GM23338 (cell line): ENCODE results near the gene S100A11. TPM values are rescaled to one million over a fixed set of nuclear protein-coding genes. Genes with fewer than 3 reads are reported as not detected.

Experiments
- ATAC-seq: fragments of 200-7000 bp; cut with Tn5 transposase; 3 replicates; pipeline ENCODE4 v1.9.1; 2020
- DNase-seq: peaks from one replicate; pipeline ENCODE4 v3.0.0-alpha.2; 2015; ENCODE audit warnings: low spot score
- H2AFZ ChIP-seq: fragments of 200-600 bp; sonication (generic); 2 replicates; pipeline ENCODE4 v1.8.0; 2016; ENCODE audit warnings: antibody characterized with exemption, mild to moderate bottlenecking, moderate library complexity
- H3F3A ChIP-seq: fragments of 200-600 bp; sonication (generic); replicated peaks from 2 replicates; pipeline ENCODE4 v1.8.0; 2017; ENCODE audit warnings: antibody characterized with exemption, mixed run types, low read depth
- H3K27ac ChIP-seq: fragments of 200-600 bp; sonication (generic); 2 replicates; pipeline ENCODE4 v1.6.1; 2016; ENCODE audit warnings: low read depth
- H3K27me3 ChIP-seq: fragments of 200-600 bp; sonication (generic); 2 replicates; pipeline ENCODE4 v1.8.0; 2016; ENCODE audit warnings: mild to moderate bottlenecking, mixed run types, moderate library complexity; ENCODE audit not compliant: insufficient read depth
- H3K36me3 ChIP-seq: fragments of 200-600 bp; sonication (generic); 2 replicates; pipeline ENCODE4 v1.8.0; 2016; ENCODE audit warnings: mild to moderate bottlenecking; ENCODE audit not compliant: insufficient read depth
- H3K4me1 ChIP-seq: fragments of 200-600 bp; sonication (generic); 2 replicates; pipeline ENCODE4 v1.8.0; 2016; ENCODE audit warnings: mild to moderate bottlenecking, moderate library complexity; ENCODE audit not compliant: insufficient read depth
- H3K4me2 ChIP-seq: fragments of 200-600 bp; sonication (generic); 2 replicates; pipeline ENCODE4 v1.7.1; 2017; ENCODE audit warnings: mixed run types
- H3K4me3 ChIP-seq: fragments of 200-600 bp; sonication (generic); 2 replicates; pipeline ENCODE4 v1.6.1; 2016; ENCODE audit warnings: mixed run types
- H3K79me2 ChIP-seq: fragments of 200-600 bp; sonication (generic); replicated peaks from 2 replicates; pipeline ENCODE4 v1.8.0; 2017; ENCODE audit warnings: mild to moderate bottlenecking; ENCODE audit not compliant: insufficient read depth
- H3K9me2 ChIP-seq: fragments of 200-600 bp; sonication (generic); 2 replicates; pipeline ENCODE4 v1.8.0; 2017; ENCODE audit not compliant: insufficient read depth
- H4K20me1 ChIP-seq: fragments of 200-600 bp; sonication (generic); replicated peaks from 2 replicates; pipeline ENCODE4 v1.8.0; 2017; ENCODE audit warnings: mild to moderate bottlenecking; ENCODE audit not compliant: insufficient read depth
- H3K27ac Mint-ChIP-seq: 2 replicates; pipeline ENCODE4 v1.8.0; 2020; ENCODE audit warnings: inconsistent platforms, mild to moderate bottlenecking, moderate library complexity, mixed read lengths
- H3K27me3 Mint-ChIP-seq: 3 replicates; pipeline ENCODE4 v1.8.0; 2022; ENCODE audit warnings: low read depth, mild to moderate bottlenecking, moderate library complexity, mixed read lengths, inconsistent platforms; ENCODE audit not compliant: insufficient read depth, poor library complexity
- H3K36me3 Mint-ChIP-seq: 3 replicates; pipeline ENCODE4 v1.8.0; 2021; ENCODE audit warnings: low read depth, mild to moderate bottlenecking, inconsistent platforms, moderate library complexity, mixed read lengths
- H3K4me1 Mint-ChIP-seq: 3 replicates; pipeline ENCODE4 v1.8.0; 2020; ENCODE audit warnings: mild to moderate bottlenecking, inconsistent platforms, mixed read lengths
- H3K4me3 Mint-ChIP-seq: 3 replicates; pipeline ENCODE4 v1.8.0; 2021; ENCODE audit warnings: moderate library complexity, mild to moderate bottlenecking, inconsistent platforms, mixed read lengths
- H3K9me3 Mint-ChIP-seq: 3 replicates; pipeline ENCODE4 v1.8.0; 2020; ENCODE audit warnings: moderate library complexity, mild to moderate bottlenecking, inconsistent platforms, mixed read lengths
- CREB1 ChIP-seq: fragments of 250-450 bp; sonication (Bioruptor Pico); IDR thresholded peaks from 2 replicates; pipeline ENCODE4 v1.5.0; 2020; ENCODE audit warnings: low read depth, mild to moderate bottlenecking, moderate library complexity
- CTCF ChIP-seq, 2 experiments: fragments of 200-600 bp in 1 of 2; sonication (generic) in 1 of 2; conservative IDR thresholded peaks; 2 replicates each; pipeline versions ENCODE4 v1.5.1 to v1.6.1; 2016 to 2017; ENCODE audit warnings: antibody characterized with exemption in 2 of 2, low read depth in 2 of 2, mild to moderate bottlenecking in 2 of 2, moderate library complexity in 1 of 2
- ETS1 ChIP-seq: IDR thresholded peaks from 2 replicates; pipeline ENCODE4 v1.6.1; 2016; ENCODE audit warnings: antibody characterized with exemption
- EZH2 ChIP-seq: fragments of 200-600 bp; sonication (generic); IDR thresholded peaks from one replicate; pipeline ENCODE4 v1.8.0; 2017; ENCODE audit warnings: antibody characterized with exemption, mild to moderate bottlenecking, low read depth; ENCODE audit not compliant: unreplicated experiment
- JUNB ChIP-seq: IDR thresholded peaks from one replicate; pipeline ENCODE4 v1.6.1; 2016; ENCODE audit warnings: antibody characterized with exemption; ENCODE audit not compliant: unreplicated experiment
- NANOG ChIP-seq: IDR thresholded peaks from 2 replicates; pipeline ENCODE4 v1.6.1; 2016; ENCODE audit warnings: antibody characterized with exemption, borderline replicate concordance
- POLR2AphosphoS5 ChIP-seq: IDR thresholded peaks from 2 replicates; pipeline ENCODE4 v1.6.1; 2016; ENCODE audit warnings: antibody characterized with exemption, low read depth
- REST ChIP-seq: IDR thresholded peaks from one replicate; pipeline ENCODE4 v1.6.1; 2018; ENCODE audit warnings: antibody characterized with exemption; ENCODE audit not compliant: unreplicated experiment
- STAT1 ChIP-seq: IDR thresholded peaks from one replicate; pipeline ENCODE4 v1.6.1; 2016; ENCODE audit warnings: antibody characterized with exemption; ENCODE audit not compliant: unreplicated experiment
- ZNF114 ChIP-seq: fragments of 250-450 bp; sonication (Bioruptor Pico); IDR thresholded peaks from 2 replicates; pipeline ENCODE4 v1.5.0; 2020; ENCODE audit warnings: mild to moderate bottlenecking, moderate library complexity
- polyA plus RNA-seq: library from polyadenylated mRNA; unstranded; fragments of >200 nt; fragmentation: Nextera tagmentation; extraction: Ambion mirVana; gene quantifications from 2 replicates; pipeline ENCODE4 v1.2.1, GENCODE V29; 2016
- total RNA-seq: library from RNA; depleted of rRNA; stranded (reverse); fragments of >200 nt; shearing (Covaris generic); gene quantifications from 2 replicates; pipeline ENCODE4 v1.2.3, GENCODE V29; 2014
- TF ChIP-seq, protein P1 (sequence below): fragments of 250-450 bp; sonication (Bioruptor Pico); IDR thresholded peaks from 2 replicates; pipeline ENCODE4 v1.5.0; 2020; ENCODE audit warnings: mild to moderate bottlenecking, moderate library complexity

Gene S100A11
- total and polyA plus RNA-seq, 2 experiments from 2014 or later = 73.1 to 596 TPM

GRCh38 chr1:152007047-152007446, 29.8 kb downstream of the S100A11 start:
- no peak overlapping the region for H3K27ac Mint-ChIP-seq
- no peak for ATAC-seq

More at GRCh38 chr1:152007047-152007446, 29.8 kb downstream of the S100A11 start:
- H3K4me1 ChIP-seq = no peaks in the 10 kb centered on the region
- H3K4me3 Mint-ChIP-seq = no peak overlapping the region
- H3K9me3 Mint-ChIP-seq = no peaks in the 10 kb centered on the region
- no peak overlapping the region for H3K27ac ChIP-seq
- H3K79me2 ChIP-seq = no peaks in the 10 kb centered on the region
- no peaks in the 10 kb centered on the region for H3K9me2 ChIP-seq
- no peaks in the 10 kb centered on the region for H3K36me3 ChIP-seq
- H4K20me1 ChIP-seq = no peaks in the 10 kb centered on the region; the same call in 1 of the 2 replicates
- peak overlapping the region; percentile 72; the same call in 1 of the 2 replicates for H2AFZ ChIP-seq
- H3K4me1 Mint-ChIP-seq = no peaks in the 10 kb centered on the region
- DNase-seq = no peak
- no peak overlapping the region for H3K4me2 ChIP-seq
- TF ChIP-seq ETS1 (no peak), JUNB (no peak), REST (no peak), ZNF114 (CRISPR knock-in tag) (no peak), NANOG (no peak), POLR2AphosphoS5 (no peak), STAT1 (no peak), EZH2 (no peak), CREB1 (no peak), CTCF (conservative IDR thresholded peaks at IDR 0.05; ENCODE audit: low read depth in 2 of 2) (no peak)
- TF ChIP-seq, protein P1, sequence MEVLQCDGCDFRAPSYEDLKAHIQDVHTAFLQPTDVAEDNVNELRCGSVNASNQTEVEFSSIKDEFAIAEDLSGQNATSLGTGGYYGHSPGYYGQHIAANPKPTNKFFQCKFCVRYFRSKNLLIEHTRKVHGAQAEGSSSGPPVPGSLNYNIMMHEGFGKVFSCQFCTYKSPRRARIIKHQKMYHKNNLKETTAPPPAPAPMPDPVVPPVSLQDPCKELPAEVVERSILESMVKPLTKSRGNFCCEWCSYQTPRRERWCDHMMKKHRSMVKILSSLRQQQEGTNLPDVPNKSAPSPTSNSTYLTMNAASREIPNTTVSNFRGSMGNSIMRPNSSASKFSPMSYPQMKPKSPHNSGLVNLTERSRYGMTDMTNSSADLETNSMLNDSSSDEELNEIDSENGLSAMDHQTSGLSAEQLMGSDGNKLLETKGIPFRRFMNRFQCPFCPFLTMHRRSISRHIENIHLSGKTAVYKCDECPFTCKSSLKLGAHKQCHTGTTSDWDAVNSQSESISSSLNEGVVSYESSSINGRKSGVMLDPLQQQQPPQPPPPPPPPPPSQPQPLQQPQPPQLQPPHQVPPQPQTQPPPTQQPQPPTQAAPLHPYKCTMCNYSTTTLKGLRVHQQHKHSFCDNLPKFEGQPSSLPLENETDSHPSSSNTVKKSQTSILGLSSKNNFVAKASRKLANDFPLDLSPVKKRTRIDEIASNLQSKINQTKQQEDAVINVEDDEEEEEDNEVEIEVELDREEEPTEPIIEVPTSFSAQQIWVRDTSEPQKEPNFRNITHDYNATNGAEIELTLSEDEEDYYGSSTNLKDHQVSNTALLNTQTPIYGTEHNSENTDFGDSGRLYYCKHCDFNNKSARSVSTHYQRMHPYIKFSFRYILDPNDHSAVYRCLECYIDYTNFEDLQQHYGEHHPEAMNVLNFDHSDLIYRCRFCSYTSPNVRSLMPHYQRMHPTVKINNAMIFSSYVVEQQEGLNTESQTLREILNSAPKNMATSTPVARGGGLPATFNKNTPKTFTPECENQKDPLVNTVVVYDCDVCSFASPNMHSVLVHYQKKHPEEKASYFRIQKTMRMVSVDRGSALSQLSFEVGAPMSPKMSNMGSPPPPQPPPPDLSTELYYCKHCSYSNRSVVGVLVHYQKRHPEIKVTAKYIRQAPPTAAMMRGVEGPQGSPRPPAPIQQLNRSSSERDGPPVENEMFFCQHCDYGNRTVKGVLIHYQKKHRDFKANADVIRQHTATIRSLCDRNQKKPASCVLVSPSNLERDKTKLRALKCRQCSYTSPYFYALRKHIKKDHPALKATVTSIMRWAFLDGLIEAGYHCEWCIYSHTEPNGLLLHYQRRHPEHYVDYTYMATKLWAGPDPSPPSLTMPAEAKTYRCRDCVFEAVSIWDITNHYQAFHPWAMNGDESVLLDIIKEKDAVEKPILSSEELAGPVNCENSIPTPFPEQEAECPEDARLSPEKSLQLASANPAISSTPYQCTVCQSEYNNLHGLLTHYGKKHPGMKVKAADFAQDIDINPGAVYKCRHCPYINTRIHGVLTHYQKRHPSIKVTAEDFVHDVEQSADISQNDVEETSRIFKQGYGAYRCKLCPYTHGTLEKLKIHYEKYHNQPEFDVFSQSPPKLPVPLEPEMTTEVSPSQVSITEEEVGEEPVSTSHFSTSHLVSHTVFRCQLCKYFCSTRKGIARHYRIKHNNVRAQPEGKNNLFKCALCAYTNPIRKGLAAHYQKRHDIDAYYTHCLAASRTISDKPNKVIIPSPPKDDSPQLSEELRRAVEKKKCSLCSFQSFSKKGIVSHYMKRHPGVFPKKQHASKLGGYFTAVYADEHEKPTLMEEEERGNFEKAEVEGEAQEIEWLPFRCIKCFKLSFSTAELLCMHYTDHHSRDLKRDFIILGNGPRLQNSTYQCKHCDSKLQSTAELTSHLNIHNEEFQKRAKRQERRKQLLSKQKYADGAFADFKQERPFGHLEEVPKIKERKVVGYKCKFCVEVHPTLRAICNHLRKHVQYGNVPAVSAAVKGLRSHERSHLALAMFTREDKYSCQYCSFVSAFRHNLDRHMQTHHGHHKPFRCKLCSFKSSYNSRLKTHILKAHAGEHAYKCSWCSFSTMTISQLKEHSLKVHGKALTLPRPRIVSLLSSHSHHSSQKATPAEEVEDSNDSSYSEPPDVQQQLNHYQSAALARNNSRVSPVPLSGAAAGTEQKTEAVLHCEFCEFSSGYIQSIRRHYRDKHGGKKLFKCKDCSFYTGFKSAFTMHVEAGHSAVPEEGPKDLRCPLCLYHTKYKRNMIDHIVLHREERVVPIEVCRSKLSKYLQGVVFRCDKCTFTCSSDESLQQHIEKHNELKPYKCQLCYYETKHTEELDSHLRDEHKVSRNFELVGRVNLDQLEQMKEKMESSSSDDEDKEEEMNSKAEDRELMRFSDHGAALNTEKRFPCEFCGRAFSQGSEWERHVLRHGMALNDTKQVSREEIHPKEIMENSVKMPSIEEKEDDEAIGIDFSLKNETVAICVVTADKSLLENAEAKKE (CRISPR knock-in tag) = no peak
- peaks cover 1% of the 10 kb centered on the region for H3K27me3 Mint-ChIP-seq
- H3K4me3 ChIP-seq = no peak overlapping the region
- no peaks in the 10 kb centered on the region for H3K27me3 ChIP-seq
- H3K36me3 Mint-ChIP-seq = no peaks in the 10 kb centered on the region
- H3F3A ChIP-seq = no peaks in the 10 kb centered on the region
